Suprapubic skin (tissue), 4 donors: ENCODE measurements around the gene CCDC78.

Experiments
- CTCF ChIP-seq, 2 donors: fragments of 200-600 bp in 1 of 2; fragments of 450-650 bp in 1 of 2; sonication (generic) in 1 of 2; IDR thresholded peaks; one replicate each; pipeline ENCODE4 v1.5.1; 2016 to 2019; ENCODE audit warnings: antibody characterized with exemption in 2 of 2, mild to moderate bottlenecking in 1 of 2, moderate library complexity in 1 of 2
- EP300 ChIP-seq: sonication (generic); formaldehyde crosslinking; IDR thresholded peaks from one replicate; pipeline ENCODE4 v1.6.1; 2017; ENCODE audit warnings: antibody characterized with exemption
- POLR2A ChIP-seq, 2 donors: fragments of 450-650 bp; IDR thresholded peaks; one replicate each; pipeline ENCODE4 v1.6.1; 2017; ENCODE audit warnings: antibody characterized with exemption in 2 of 2, mild to moderate bottlenecking in 2 of 2, moderate library complexity in 2 of 2
- POLR2AphosphoS5 ChIP-seq, 3 donors: sonication (generic); formaldehyde crosslinking; IDR thresholded peaks; one replicate each; pipeline ENCODE4 v1.6.1; 2017; ENCODE audit warnings: antibody characterized with exemption in 3 of 3

- TF ChIP-seq CTCF (IDR thresholded peaks at IDR 0.05) (no peak), EP300 (no peak), POLR2A (IDR thresholded peaks at IDR 0.05) (no peak), POLR2AphosphoS5 (IDR thresholded peaks at IDR 0.05) (no peak)
Observed at GRCh38 chr16:709566-710499, 16.4 kb downstream of the CCDC78 start.
